ENCODE data around the gene P2RY12. TPM values are rescaled to one million over a fixed set of nuclear protein-coding genes. Genes with fewer than 3 reads are reported as not detected.

Gene P2RY12
- total RNA-seq, 4 donors from 2014 or later: 0.34 to 2.1 (median 0.46) TPM; not detected in 1

- DNase-seq (ENCODE audit: low spot score in 2 of 2): no peak
- TF ChIP-seq CTCF (IDR thresholded peaks at IDR 0.05): no peak
- TF ChIP-seq POLR2A (IDR thresholded peaks at IDR 0.05): no peak
- intact Hi-C loops (cut with DNase I; ENCODE audit: low total_unique reads): no loop called here
- WGBS, 2 donors: 33 to 50% methylated on average over 2 of the region's 2 CpGs
- no peak overlapping the region for H3K4me3 ChIP-seq (ENCODE audit: low read depth, poor library complexity, severe bottlenecking)
These were observed 68.7 kb downstream of the P2RY12 start for GRCh38 chr3:151315846-151316245.

- intact Hi-C loops (cut with DNase I; ENCODE audit: low total_unique reads): no loop called here
- 53 to 56% methylated on average over 2 of the region's 2 CpGs for WGBS, 2 donors
- DNase-seq (ENCODE audit: low spot score in 2 of 2): no peak
- no peak for TF ChIP-seq POLR2A (IDR thresholded peaks at IDR 0.05)
- no peak for TF ChIP-seq CTCF (IDR thresholded peaks at IDR 0.05)
- H3K4me3 ChIP-seq (ENCODE audit: low read depth, poor library complexity, severe bottlenecking): no peak overlapping the region
These were observed 69.4 kb downstream of the P2RY12 start for GRCh38 chr3:151315136-151315535.

GRCh38 chr3:151314593-151314992 lies 70.0 kb downstream of the P2RY12 start:
- 90 to 96% methylated on average over 5 of the region's 5 CpGs for WGBS, 2 donors
- H3K4me3 ChIP-seq (ENCODE audit: low read depth, poor library complexity, severe bottlenecking): no peak overlapping the region
- DNase-seq (ENCODE audit: low spot score in 2 of 2): no peak
- intact Hi-C loops (cut with DNase I; ENCODE audit: low total_unique reads): no loop called here
- TF ChIP-seq CTCF (IDR thresholded peaks at IDR 0.05): no peak
- no peak for TF ChIP-seq POLR2A (IDR thresholded peaks at IDR 0.05)

DNA sequence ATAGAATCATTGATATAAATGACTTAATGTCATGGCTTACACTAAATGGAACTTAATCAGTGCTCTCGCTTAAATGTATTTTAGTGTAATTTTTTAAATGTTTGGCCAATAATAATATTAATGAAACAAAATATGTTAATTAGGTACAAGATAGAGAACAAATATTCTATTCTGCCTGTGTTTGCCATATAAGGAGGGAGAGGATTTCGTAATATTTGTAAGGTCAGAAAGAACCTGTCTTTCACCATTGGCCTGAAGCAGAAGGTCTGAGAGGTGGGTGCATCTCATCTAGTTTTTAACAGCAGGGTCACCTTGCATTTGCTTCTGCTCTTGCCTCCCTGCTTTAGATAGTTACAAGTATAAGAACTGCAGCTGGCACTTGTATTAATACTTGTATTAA lies 70.4 kb downstream of the P2RY12 start:
- TF ChIP-seq POLR2A (IDR thresholded peaks at IDR 0.05) (no peak), CTCF (IDR thresholded peaks at IDR 0.05) (no peak)
- H3K4me3 ChIP-seq (ENCODE audit: low read depth, poor library complexity, severe bottlenecking): no peak overlapping the region
- WGBS, 2 donors: 89 to 91% methylated on average over 2 of the region's 2 CpGs
- no peak for DNase-seq (ENCODE audit: low spot score in 2 of 2)
- intact Hi-C loops (cut with DNase I; ENCODE audit: low total_unique reads): no loop called here

- DNase-seq (ENCODE audit: low spot score in 2 of 2): no peak
- intact Hi-C loops (cut with DNase I; ENCODE audit: low total_unique reads): no loop called here
- WGBS, 2 donors: 72 to 84% methylated on average over 3 of the region's 3 CpGs
- TF ChIP-seq CTCF (IDR thresholded peaks at IDR 0.05) (no peak), POLR2A (IDR thresholded peaks at IDR 0.05) (no peak)
- no peak overlapping the region for H3K4me3 ChIP-seq (ENCODE audit: low read depth, poor library complexity, severe bottlenecking)
These were observed 71.6 kb downstream of the P2RY12 start for GRCh38 chr3:151312972-151313371.

DNA sequence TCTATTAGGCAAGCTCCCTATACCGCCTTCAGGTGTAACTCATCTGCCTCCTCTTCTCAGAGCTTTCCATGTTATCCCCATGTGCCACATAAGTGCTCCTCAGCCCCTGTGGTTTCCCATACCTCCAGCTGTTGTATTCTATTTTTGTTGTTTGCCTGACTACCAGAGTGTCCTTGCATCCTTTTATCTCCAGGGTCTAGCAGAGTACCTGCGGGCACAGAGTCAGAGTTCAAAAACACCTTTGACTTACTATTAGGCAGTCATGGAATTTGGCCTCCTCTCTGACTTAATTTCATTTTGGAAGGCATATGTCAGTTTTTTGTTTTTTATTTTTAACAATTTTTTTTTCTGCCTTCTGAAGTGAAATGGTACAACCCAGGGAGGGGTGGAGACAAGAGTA lies 75.0 kb downstream of the P2RY12 start:
- no peak for DNase-seq (ENCODE audit: low spot score in 2 of 2)
- 87 to 93% methylated on average over 2 of the region's 2 CpGs for WGBS, 2 donors
- no peak for TF ChIP-seq POLR2A (IDR thresholded peaks at IDR 0.05)
- no peak for TF ChIP-seq CTCF (IDR thresholded peaks at IDR 0.05)
- intact Hi-C loops (cut with DNase I; ENCODE audit: low total_unique reads): no loop called here
- H3K4me3 ChIP-seq (ENCODE audit: low read depth, poor library complexity, severe bottlenecking): no peak overlapping the region
